PC-9 (cell line): ENCODE results near the gene SLC7A10.

Source experiments
- CTCF ChIP-seq: fragments of 200-600 bp; sonication (generic); conservative IDR thresholded peaks from 2 replicates; pipeline ENCODE4 v1.6.1; 2017; ENCODE audit warnings: mixed run types, antibody characterized with exemption, mild to moderate bottlenecking, moderate library complexity
- EZH2 ChIP-seq: fragments of 200-600 bp; sonication (generic); IDR thresholded peaks from 2 replicates; pipeline ENCODE4 v1.8.0; 2017; ENCODE audit warnings: antibody characterized with exemption, low read depth

- no peak for TF ChIP-seq CTCF
- TF ChIP-seq EZH2: no peak
Measured at GRCh38 chr19:33204136-33204973, 21.3 kb downstream of the SLC7A10 start.
